GM18508 (cell line): ENCODE results near the gene ASTE1.
"Not testable (repeated sequence)": the region's sequence is repeated elsewhere in the genome, so short reads cannot be mapped to it uniquely, and the experiment has no call there.

Experiments
- ATAC-seq: cut with Tn5 transposase; IDR thresholded peaks from one replicate; pipeline ENCODE4 v1.9.1; 2021; ENCODE audit warnings: moderate number of reproducible peaks; ENCODE audit not compliant: insufficient read depth, unreplicated experiment

Gene ASTE1, protein sequence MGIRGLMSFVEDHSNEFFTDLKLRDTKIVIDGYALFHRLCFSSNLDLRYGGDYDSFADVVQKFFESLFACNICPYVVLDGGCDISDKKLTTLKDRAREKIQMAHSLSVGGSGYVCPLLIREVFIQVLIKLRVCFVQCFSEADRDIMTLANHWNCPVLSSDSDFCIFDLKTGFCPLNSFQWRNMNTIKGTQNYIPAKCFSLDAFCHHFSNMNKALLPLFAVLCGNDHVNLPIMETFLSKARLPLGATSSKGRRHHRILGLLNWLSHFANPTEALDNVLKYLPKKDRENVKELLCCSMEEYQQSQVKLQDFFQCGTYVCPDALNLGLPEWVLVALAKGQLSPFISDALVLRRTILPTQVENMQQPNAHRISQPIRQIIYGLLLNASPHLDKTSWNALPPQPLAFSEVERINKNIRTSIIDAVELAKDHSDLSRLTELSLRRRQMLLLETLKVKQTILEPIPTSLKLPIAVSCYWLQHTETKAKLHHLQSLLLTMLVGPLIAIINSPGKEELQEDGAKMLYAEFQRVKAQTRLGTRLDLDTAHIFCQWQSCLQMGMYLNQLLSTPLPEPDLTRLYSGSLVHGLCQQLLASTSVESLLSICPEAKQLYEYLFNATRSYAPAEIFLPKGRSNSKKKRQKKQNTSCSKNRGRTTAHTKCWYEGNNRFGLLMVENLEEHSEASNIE

DNA sequence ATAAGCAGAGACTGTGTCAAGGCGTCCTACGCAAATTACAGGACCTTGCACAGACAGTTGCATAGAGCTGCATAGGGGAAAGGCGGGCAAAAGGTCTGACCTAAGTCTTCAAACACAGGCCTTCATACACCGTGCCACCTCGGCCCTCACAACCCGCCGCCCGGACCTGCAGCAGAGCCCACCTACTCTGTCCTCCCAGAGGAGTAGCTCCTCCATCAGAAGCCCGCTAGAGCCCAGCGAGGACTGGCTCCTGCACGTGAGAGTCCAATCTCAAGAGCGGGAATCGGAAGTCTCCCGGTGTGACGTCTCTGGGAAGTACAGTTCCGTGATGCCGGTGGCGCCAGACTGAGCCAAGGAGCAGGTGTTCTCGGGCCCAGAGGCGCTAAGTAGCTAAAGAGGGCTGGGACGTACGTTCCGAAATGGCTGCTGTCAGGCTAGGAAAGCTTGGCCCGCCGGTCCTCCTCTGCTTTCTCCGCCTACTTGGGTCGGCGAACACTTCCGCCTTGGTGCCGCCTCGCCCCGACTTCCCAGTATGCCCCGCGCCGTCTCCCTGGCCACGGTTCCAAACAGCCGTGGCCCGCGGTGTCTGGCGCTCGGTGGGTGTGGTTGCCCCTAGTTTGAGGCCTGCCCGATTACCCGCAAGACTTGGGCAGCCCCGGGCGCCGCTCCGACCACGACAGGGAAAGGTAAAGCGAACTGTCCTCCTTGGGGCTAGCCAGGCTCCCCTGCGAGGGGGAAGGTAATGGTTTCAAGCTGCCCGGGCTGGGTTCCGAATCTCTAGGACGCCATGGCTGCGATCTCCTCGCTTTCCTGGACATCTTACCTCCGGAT lies at the start of gene ASTE1, which contains the start of gene NEK11:
TSS of gene ASTE1 (minus strand) at position 505 of the 831 bp plus-strand sequence. CDS start 1,519 bp downstream, outside the sequence.
TSS of gene NEK11 (plus strand) at position 557 of the 831 bp plus-strand sequence. CDS start 2,832 bp downstream, outside the sequence.
- peak; percentile 85 for ATAC-seq

DNA sequence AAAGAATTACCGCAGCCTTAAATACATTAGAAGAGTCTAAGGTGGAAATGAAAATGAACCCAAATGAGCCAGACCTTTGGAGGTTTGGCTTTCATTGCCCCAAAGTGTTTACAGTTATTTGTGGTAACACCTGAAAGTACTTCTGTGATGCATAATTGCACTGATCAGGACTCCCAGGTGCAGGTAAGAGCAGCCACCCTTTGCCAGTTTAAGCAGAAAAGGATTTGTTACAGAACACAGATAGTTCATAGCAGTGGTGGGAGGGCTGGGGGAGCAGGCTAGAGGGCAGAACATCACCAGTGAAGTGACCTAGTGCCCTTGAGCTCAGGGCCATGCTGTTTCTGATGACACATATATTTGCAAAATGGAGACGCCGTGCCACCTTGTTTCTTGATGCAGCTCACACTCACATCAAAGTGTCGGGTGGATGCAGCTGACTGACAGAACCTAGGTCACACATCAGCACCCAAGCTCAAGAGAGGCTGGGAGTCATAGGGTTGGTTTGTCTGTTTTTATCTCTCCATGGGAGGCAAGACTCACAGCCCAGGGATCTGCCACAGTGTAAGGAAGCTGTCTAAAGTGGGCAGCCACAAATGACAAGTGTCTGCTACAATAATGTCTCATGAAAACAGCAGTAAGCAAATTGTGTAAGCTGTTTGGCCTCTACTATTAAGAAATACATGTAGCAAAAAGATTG lies 49.2 kb upstream of the ASTE1 start:
- ATAC-seq = no peak

DNA sequence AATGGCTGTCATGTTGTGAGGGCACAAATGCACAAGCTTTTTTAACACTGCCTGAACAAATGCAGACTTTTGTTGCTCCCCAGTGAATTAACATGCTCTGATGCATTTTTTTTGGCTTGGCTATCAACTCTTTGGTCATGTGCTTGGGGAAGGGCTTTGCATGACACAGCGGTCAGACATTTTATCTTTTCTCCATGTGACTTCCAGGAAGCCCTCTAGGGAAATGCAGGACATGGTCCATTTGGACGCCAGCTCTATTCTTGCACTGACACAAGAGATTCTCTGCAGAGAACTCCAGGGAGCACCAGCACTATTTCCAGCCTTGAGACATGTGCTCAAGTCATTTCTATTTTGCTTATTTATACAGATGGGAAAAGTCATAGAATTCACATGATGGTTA lies 46.2 kb upstream of the ASTE1 start:
- ATAC-seq = no peak

DNA sequence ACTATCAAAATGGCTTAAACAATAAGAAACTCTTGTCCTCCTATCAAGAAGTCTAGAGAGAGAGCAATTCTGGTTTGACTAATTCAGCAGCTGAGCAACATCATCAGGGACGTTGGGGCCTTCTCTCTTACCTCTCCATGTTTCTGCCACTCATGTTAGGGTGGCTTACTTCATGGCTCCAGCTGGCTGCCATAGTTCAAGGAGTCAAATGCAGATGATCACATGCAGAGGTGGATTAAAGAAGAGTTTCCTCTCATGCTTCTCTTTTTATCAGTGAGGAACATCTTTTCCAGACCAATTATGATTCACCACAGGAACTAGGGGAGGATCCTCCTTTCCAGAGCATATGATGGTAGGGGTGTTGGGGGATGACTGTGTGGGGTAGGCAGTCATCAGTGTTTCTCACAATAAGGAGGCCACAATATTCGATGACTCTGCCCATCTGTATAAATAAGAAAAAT lies 45.5 kb upstream of the ASTE1 start:
- ATAC-seq = no peak

DNA sequence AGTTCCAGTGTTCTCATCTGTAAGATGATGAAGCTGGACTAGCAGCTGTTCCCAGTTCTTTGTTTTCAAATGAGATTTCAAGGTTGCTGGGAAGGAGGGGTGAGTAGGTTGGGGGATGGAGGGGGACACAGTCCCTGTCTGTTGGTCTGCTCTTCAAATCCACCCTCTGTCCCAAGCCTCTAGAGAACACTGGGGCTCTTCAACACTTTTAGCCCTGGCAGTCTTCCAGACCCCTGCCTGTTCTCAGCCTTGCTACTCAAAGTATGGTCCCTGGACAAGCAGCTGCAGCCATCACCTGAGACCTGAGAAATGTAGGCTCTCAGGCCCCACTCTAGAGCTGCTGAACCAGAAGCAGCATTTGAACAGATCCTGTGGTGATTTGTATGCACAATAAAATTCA lies 41.4 kb upstream of the ASTE1 start:
- no peak for ATAC-seq

DNA sequence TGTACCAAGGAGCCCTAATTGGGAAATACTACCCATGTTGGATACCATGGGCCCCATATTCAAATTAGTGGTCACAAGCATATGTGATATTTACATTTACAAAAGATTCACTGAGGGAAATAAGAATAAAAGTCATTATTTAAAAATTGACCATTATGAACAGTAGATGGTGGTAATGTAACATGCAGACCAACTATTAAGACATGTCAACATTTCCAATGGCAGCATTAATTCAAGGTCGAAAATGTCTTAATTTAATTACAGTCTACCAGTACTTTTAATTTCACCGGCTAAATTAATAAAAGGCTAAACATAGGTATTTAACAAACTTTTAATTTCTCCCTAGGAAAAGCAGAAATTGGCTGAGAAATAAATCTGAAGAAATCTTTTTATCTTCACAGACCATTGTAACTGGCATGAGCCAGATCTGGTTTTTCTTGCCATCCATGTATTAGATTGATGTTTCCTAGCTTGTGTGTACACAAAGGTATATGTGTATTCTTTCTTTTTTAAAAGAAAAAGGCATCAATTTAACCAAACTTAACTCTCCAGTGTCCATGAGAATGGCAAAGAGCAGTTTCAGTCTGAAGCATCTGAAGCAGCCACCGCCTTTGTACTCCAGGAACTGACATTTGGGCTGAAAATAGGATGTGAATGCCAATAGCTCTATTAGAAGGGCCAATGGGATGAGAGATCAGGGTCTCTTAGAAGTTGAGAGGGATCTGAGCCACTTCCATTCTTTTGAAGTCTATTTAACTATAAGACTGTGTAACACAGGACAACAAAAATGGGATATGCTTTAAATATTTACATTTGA lies 26.6 kb upstream of the ASTE1 start:
- no peak for ATAC-seq

DNA sequence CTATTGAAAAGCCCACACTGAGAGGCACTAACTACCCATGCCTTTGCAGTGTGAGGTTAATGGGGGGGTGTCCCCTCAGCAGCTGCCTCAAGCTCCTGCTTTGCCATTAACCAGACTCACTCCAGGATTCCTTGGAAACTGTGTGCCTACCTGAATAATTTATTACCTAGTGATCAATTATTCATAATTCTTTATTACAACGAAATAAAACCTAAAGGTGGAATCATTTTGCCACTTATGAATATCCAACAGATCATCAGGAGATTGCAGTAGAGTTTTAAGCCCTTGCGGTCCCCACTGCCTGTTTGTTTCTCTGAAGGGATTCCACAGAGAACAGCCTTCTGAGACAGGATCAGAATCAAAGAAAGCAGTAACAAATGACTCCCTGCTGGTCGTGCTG lies 23.4 kb upstream of the ASTE1 start:
- no peak for ATAC-seq

DNA sequence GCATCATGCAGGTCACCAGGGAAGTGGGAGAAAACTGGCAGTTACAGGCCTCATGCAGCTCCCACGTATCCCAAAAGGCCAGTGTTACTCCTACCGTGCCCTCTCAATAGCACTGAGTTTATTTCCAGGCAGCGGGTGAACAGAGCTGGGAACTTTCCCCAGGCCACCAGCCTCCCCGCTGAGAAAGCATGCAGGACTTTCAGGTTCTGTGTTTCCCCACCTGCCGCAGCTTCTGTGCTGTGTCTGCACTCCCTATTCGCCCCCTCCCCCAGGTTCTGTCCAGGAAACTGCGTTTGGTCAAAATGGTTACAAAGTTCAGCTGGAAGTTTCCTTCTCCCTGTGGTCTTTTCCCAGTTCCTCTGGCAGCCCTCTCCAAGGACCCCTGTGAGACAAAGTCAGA lies 21.4 kb upstream of the ASTE1 start:
- ATAC-seq = no peak

DNA sequence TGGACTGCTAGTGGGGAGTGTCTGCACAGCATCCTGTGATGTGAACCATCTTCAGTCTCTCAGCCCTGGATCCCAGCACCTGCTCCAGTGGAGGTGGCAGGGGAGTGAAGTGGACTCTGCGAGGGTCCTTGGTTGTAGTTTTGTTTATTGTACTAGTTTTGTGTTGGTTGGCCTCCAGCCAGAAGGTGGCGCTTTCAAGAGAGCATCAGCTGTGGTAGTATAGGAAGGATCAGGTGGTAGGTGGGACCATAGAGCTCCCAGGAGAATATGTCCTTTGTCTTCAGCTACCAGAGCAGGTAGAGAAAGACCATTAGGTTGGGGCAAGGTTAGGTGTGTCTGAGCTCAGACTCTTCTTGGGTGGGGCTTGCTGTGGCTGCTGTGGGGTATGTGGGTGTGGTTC lies 21.0 kb upstream of the ASTE1 start:
- no peak for ATAC-seq

DNA sequence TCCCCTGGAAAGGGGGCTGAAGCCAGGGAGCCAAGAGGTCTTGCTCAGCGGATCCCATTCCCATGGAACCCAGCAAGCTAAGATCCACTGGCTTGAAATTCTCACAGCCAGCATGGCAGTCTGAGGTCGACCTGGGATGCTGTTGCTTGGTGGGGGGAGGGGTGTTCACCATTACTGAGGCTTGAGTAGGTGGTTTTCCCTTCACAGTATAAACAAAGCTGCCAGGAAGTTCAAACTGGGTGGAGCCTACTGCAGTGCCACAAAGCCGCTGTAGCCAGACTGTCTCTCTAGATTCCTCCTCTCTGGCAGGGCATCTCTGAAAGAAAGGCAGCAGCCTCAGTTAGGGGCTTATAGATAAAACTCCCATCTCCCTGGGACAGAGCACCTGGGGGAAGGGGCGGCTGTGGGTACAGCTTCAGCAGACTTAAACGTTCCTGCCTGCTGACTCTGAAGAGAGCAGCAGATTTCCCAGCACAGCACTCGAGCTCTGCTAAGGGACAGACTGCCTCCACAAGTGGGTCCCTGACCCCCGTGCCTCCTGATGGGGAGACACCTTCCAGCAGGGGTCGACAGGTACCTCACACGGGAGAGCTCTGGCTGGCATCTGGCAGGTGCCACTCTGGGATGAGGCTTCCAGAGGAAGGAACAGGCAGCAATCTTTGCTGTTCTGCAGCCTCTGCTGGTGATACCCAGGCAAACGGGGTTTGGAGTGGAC lies 15.8 kb upstream of the ASTE1 start:
- ATAC-seq = not testable (repeated sequence)

DNA sequence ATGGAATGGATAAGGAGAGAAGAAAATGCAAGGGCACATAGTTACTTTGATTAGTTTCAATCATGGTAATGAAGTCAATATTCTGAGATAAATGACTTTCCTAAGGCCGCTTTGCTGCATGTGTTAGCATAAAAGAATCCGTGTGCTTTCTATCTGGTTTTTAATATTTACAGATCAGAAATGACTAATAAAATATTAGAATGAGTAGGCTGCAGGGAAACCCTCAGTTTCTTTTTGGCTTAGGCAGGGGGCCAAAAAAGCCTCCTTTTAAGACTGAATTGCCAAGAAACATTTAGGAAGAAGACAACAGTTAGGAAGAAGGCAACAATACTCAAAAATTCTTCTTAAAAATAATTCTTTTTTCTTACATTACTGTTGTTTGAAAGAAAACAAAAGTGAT lies 11.7 kb upstream of the ASTE1 start:
- no peak for ATAC-seq

DNA sequence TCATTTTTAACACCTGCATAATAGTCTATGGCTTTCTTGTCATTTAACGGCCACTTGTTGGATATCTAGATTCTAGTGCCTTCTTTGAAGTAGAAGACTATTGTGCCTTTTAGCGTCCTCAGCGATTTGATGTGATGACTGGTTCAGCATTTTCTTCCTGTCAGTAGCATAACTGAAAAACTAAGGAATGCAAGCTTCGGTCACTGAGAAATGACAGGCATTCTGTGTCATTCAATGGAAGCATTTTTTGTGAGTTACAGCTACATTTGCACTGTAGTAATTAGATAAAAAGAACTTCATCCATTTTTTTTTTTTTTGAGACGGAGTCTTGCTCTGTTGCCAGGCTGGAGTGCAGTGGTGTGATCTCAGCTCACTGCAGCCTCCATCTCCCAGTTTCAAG lies 10.4 kb upstream of the ASTE1 start:
- no peak for ATAC-seq

DNA sequence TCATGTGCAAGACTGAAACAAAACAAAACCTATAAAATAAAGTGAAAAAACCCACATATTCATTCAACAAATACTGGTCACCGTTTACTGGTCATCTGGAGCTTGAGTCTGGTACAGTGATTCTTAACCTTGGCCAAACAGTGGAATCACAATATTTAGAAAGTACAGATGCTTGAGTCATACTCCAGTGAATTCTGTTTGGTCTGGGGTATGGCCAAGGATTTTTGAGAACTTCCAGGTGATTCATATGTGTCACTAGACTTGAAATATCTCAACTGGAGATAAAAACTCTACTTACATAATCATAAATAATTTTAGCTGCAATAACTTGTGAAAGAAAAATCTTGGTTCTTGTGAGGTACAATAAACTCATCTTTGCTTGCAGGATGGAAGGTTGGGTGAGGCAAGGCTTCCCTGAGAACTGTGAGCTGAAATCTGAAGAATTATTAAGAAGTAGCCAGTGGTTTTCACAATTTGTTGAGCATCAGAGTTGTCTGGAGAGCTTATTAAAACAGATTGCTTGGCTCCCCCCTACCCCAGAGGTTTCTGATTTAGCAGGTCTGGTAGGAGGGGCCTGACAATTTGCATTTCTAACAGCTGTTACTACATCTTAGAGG lies 9.7 kb upstream of the ASTE1 start:
- no peak for ATAC-seq

DNA sequence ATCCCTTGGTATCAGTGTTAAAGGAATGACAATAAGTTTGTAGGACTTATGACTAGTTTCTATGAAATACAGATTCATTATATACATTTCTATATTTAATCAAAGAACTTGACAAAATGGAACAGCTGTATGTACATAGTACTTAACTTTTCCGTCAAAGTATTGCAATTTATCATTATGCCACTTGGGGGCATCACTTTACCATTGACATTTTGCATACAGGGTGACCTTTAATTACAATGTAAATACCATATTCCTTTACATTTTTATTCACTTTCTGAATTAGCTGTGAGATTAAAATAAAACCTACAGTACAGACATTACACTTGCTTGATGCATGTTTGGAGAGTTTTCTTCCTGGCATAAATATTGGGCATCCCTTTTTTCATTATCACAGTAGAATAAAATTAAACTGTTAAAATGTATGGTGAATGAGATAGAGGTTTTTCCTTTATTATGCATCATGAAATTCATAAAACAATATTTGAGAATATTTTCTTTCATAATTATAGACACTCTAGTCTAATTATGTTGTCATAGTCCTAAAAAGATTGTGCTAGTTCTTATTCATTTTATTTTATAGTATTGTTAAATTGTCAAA lies 7.0 kb upstream of the ASTE1 start:
- ATAC-seq = peak; percentile 50

DNA sequence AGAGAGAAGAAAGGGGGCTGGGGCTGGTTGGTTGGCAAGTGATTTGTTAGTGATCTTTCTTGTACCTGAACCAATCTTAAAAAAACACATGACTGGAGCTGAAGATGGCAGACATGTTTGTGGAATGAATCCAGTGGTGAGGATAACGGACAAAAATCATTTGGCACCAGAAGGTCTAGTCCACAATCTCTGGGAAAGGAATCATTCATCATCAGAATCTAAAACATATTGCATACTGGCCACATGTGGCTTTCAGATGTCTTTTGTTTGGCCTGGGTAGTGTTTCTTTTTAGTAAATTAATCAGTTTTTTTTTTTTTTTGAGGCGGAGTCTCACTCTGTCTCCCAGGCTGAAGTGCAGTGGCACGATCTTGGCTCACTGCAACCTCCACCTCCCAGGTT lies 5.0 kb upstream of the ASTE1 start:
- no peak for ATAC-seq

DNA sequence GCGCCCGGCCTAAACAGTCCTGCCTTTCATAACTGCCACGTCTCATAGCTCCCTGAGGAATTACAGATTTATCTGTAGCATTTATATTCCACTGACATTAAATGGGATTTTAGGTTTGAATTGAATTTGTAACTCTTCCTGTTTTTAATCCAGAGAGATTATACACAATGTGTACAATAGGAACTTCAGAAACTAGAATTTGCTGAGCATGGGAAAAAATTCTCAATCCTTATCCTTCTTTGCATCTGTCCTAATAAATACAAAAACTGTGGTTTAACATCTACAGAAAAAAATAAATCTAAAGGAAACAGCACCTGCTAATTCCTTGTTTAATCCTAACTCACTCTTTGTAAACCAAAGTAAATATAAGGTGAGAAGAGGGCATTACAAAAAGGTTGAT lies 2.2 kb upstream of the ASTE1 start:
- no peak for ATAC-seq

DNA sequence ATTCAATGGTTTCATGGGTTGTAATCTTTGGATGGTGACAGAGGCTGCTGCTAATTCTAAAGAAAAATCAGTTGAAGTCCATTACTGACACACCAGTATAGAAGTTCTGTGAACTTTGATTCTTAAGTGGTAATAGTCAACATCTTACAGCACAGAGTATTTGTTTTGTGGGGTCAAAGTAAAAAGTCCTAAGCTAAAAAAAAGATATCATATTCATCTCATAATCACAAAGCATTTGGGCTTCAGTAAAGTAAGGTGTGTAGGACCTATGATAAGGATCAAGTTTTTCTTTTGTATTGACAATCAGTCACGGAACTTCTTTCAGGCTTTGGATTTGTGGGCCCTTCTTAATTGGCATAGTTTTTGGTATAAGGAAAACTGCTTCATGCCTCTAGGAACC lies 1.1 kb downstream of the ASTE1 start:
- no peak for ATAC-seq

DNA sequence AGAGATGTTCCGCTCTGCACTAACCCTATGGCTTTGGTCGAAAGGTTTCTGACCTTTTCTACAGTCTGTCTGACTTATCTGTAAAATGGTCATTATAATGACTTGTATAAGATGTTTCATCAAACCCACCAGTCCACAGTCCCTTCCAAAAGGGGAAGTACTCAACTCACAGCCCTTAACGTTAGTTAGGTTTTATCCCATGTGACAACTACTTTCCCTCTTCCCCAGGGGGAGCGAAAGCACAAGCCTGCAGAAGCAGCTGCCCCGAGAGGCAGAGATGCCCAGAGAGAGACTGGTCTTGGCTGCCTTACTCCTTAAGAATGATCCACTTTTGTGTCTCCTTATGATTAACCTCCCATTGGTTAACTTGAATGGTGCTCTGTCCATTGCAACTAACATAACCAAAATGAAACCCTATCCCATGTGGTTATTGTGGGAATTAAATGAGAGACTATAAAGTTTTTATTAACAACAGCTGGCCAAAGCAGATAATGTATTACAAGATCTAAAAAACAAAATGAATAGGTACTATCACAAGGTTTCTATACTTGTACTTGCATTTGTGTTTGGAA lies 6.4 kb downstream of the ASTE1 start:
- ATAC-seq = no peak
